Fibroblast of skin of right quadriceps (primary cell): Measurements from ENCODE around the gene FAM120B.

Source experiments
- DNase-seq: peaks from one replicate; pipeline ENCODE4 v3.0.0-alpha.2; 2013

The FAM120B gene

DNA sequence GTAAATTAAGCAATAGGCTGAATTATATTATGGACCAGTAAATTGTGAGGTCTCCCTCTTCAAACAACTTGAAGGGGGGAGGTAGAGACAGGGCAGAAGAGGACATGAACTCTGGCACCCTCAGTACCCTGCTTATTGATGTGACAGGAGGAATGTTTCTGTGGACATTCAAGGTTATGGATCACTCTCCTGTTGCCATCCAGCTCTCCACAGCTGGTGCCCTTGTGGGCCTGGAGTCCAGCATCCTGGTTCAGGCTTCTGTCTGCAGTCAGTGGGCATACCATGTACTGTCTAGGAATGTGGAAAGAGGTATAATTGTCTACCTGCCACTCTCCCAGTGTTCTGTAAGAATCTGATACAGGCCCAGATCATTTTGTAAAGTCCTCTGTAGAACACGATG lies 55.6 kb downstream of the FAM120B start:
- no peak for DNase-seq

DNA sequence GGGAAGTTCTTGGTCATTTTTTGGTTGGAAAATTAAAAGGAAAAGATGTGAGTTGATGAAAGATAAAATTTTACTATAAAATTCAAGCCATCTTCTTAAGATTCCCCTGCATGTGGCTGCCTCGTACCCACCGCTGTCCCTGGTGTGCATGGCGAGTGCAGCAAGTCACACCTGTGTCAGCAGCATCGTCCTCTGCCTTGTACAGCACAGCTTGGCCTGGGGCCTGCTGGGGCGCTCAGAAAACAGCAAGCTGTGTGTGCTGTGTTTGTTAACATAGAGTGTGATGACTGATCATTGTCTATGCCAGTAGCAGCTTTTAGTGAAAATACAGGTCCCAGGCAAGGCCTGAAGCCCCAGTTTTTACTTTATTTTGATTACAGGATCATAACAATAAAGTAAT lies 56.7 kb downstream of the FAM120B start:
- DNase-seq = no peak

DNA sequence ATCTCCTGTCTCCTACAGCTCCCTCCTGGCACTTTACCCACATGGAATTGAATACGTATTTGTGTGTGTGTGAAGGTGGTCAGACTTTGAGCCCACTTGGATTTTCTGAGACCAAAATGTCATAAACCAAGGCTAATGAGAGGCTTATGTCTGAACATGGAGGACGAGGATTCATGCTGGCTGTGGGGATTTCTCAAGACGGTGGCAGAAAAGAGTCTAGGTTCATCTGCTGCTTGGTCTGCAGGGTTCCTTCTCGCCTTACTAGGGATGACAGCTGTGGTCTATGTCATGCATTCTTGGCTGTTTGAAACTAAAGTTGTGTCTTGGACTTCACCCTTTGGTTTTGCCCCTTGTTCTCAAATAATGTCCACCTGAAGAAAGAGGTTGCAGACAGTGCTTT lies 58.6 kb downstream of the FAM120B start:
- DNase-seq = no peak

DNA sequence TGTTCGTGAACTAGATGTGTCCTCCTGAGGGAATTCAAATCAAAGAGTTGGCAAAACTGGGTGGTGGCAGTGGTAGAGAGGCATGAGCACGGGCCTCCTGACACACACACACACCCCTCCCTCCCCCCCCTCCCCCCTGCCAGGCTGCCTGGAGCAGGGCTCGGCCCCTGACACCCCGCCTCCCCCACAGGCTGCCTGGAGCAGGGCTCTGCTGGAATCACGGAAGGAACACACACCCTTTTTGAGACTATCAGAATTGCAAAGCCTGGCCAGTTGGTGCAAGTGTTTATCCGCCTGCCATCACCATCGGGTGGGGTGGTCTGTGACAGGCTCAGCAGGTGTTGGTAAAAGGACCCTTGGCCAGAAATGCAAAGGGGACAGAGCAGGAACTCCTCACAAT lies 59.0 kb downstream of the FAM120B start:
- DNase-seq = no peak

DNA sequence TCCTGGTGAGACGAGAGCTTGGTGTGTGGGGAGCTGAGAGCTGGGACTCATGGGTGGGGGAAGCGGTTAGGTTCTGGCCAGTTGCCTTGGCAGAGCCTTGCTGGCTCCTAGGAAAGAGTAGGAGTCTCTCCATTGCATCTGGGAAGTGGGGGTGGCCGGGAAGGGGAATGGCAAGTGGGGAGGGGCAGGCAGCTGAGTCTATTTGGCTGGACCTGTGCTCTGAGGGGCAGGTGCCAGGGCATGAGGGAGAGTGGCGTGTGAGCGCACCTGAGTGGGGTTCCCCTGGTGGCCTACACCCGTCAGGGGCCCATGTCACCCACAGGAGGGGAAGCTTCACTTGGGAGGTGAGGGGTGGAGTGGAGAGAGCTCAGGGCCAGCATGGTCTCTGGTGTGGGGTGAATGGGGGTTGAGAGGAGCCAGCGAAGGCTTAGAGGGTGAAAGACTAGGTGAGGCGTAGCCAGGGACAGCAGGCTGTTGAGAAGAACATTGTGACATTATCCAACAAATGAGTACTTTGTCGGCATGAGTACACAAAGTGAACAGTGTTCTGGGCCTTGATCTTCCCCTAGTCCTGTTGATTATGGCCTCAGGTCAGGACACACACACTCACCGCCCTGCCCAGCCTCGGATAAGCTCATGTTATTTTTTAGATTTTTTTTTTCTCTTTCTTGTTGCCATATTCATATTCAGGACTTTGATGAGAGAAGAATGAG lies 59.8 kb downstream of the FAM120B start:
- no peak for DNase-seq

DNA sequence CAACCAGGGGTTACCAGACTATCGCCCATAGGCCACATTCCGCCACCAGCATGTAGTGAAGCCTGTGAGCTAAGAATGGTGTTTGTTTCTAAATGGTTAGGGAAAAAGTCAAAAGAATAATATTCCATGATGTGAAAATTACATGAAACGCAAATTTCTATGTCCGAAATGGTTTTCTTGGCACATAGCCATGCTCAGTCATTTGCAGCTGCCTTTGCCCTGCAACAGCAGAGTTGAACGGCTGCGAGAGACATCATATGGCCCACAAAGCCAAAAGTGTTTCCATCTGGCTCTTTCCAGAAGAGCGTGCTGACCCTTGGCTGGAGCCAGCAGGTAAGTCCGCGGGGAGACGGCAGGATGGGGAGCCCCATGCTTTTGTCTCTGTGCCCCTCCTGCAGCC lies 60.7 kb downstream of the FAM120B start:
- no peak for DNase-seq

DNA sequence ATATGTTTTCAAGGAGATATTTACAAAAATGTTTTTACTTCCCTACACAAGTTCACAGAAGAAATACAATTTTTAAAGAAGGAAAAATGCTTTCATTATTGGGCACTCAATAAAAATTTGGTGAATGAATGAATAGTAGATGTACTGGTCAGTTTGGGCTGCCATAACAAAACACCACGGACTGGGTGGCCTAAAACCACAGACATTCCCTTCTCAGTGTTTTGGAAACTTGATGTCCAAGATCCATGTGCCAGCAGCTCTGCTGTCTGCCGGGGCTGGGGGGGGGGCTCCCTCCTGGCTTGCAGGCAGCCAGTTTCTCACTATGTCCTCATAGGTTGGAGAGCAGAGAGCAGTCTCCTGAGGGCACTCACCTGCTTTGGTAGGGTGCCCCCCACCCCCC lies 62.0 kb downstream of the FAM120B start:
- DNase-seq = no peak

DNA sequence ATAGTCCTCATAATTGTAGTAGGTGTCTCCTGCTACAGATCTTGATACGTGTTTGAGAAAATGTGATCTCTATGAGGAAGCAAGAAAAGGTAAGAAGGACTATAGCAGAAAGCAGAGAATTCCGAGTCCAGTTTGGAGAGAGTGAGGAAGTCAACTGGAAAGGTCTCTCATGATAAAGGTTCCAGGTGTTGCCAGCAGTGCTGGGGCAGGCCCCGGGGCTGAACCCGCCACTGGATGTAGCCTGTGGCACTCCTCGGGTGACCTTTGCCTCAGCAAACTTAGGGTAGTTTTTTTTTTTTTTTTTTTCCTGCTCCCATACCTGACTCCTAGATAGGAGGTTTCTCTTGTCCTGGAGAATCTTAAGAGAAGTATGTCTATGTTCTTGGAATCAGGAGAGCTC lies 62.8 kb downstream of the FAM120B start:
- no peak for DNase-seq

DNA sequence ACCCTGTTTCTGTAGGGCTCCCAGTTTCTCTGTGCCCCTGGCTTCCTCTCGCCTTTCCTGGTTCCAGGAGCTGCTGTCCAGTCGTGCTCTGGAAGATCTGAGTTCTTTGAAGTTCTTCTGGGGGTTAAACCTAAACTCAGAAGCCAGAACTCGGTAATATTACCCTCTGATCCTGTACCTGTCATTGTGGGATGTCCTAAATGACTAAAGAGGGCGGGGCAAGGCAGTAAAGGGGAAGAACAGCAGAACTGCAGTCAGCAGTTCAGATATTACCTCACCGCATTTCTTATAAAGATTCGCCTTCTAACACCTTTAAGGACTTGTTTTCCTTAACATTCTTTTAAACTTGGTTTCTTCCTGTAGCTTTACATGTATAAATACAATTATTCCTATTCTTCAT lies 63.9 kb downstream of the FAM120B start:
- no peak for DNase-seq

DNA sequence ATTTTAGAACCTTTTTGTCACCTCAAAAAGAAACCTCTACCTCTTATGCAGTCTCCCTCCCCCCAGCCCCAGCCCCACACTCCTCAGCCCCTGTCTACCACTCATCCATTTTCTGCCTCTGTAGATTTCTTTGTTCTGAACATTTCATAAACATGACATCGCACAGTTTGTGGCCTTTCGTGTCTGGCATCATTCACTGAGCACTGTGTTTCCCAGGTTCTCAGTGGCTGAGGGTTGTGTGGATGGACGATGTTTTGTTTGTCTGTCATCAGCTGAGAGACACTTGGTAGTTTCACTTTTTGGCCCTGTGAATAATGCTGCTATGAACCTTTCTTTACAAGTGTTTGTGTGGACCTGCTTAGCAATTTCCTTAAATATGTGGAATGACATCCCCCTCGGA lies 64.5 kb downstream of the FAM120B start:
- DNase-seq = no peak

DNA sequence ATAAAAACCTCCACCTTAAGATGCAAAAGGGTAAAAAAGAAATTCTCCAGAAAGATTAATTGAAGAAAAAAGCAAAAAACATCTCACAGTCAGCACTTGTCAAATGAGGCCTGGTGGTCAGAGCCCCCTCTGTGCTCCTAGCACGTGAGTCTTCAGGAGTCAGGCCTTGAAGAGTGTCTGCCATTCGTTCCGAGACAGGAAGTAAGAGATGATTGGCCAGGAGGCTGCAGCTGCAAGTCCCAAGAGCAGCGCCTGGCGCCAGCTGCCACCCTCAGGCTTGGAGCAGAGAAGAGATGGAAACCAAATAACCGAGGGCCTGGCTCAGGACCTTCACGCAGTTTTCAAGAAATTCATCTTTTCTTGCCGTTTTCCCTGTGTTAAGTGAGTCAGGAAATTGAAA lies 65.0 kb downstream of the FAM120B start:
- no peak for DNase-seq

DNA sequence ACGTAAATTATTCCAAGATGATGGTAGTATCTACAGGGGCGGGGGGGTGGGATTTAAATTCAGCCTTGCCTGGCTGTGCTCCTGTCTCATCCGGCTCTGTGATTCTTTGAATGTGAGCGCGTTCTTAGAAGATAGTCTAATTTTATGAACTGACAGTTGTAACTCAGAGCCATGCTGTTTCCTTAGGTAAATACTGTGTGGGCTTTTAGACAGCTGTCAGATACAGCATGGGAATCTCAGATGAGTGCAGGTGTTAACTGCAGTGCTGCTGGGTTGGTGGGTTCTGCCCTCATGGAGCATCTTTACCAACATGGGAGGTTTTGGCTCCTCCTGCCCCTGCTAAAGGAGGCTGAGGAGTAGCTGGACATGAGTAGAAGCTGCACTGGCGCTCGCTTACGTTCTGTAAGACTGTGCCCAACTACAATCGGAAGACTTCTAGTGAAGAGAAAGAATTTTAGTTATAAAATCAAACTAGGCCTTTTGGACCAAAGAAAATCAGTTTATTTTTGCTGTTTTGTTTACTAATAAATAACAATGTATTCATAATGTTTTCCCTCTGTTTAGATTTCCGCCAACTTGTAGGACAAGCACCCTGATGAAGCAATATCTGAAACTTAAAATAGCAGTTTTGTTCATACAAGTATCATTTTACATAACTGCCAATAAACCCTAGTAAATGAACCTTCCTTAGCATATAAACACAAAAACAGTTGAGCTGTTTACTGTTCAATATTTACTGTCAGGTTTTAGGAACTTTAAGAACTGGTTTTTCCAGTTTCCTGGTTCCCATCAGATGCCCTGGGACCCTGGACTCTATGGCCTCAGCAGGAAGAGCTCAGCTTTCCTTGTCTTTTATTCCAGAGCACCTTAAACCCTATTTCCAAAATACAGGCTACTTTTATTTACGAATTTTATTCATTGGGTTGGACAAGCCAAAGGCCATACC lies 66.1 kb downstream of the FAM120B start:
- DNase-seq = no peak

DNA sequence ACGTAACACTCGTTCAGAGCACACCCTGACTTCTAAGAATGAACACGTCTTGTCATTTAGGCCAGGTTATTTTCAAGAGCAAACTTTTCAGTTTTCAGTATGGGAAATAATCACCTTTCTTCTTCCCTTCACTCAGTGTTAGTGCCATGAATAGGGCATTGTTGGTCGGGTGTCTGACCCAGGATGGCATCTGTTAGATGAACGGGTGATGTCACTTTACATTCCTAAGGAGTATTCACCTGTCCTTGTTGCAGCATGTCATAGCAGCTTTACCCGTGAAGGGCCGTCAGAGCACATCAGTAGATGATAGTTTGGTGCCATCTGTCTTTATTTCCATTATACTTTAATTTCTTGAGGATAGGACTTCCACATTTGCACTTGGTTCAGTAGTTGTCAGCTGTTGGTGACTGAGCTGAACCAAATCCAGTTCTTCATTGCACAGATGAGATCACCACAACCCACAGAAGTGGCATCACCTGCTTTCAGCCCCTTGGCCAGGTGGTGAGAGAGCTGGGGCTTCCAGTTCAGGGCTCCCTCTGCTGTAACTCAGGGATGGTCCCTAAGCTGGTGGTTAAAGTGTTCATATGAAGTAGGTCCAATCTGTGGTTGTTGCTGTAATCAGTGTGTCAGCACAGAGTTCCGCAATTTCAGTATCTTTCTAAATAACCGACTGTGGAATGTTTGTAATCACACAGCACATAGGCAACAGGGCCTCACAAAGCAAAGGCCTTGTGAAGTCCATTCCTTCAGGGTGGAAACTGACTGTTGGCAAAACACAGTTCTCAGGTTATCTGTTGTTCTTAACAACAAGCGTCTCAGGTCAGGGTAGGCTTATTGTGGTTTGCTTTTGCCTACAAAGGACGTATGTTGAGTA lies 68.2 kb downstream of the FAM120B start:
- no peak for DNase-seq

DNA sequence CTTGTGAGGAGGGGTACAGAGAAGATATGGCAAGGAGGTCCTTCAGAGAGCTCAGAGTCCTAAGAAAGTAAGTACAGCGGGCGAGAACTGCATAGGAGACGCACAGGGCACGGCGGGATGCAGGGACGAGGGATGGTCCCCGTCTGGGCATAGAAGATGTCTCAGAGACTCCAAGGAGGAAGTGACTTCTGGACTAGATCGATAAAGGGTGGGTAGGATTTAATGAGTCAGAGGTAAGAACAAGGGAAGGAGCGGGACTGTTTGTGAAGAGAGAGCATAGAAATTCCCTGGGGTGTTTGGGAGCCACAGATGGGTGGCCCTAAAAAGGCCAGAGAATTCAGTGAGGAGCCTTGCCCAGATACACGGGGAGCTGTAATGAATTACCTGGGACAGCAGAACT lies 69.1 kb downstream of the FAM120B start:
- no peak for DNase-seq

DNA sequence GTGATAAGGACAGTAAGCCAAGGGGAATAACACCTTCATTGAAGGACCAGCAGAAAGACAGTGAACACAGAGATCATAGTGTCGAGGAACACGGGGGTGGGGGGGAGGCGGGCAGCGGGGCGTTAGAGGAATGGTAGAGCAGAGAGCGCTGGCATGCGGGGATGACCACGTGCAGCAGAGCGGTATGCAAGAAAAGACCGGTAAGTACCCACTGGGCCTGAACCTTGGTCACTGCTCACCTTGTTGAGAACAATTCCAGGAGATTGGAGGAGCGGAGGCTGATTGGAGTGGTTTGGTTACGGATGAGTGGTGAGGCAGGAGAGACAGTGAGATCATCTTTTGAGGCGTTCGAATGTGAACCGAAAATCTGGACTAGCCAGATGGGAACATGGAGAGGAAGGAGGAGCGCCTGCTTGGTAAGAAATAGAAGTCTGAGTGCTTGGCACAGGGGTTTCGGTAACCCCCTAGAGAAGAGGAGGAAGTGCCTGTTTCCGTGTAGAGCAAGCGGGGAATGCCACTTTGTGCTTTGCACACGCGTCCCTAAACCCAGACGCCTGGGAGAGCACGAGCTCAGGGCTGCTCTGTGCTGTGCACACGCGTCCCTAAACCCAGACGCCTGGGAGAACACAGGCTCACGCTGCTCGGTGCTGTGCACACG lies 70.0 kb downstream of the FAM120B start:
- DNase-seq = no peak

DNA sequence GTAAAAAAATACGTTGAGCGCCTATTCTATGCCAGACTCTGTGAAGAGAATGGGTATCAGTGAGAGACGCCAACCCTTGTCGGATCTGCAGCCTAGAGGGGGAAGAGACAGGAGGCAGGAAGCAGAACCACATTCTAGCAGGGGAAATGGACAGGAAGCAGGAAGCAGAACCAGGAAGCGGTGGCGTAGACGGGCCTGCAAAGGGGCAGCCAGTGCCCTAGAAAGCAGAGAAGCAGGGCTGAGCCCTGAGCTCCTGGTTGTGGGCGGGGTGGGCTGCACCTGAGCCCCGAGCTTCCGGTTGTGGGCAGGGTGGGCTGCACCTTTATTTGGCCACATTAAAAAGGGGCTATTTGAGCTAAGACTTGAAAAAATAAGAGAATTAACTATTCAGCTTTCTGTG lies 71.9 kb downstream of the FAM120B start:
- no peak for DNase-seq

DNA sequence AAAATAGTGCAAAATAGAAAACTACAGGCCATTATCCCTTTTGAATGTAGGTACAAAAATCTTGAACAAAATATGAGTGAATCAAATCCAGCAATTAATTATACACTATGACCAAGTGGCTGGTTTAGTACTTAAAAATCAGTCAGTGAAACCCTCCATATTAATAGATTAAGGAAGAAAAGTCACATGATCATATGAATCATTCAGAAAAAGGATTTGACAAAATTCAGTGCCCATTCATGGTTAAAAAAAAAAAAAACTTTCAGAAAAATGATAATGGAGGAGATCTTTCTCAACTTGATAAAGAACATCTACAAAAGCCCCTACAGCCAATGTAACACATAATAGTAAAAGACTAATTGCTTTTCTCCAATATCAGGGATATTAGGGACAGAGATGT lies 75.0 kb downstream of the FAM120B start:
- no peak for DNase-seq

DNA sequence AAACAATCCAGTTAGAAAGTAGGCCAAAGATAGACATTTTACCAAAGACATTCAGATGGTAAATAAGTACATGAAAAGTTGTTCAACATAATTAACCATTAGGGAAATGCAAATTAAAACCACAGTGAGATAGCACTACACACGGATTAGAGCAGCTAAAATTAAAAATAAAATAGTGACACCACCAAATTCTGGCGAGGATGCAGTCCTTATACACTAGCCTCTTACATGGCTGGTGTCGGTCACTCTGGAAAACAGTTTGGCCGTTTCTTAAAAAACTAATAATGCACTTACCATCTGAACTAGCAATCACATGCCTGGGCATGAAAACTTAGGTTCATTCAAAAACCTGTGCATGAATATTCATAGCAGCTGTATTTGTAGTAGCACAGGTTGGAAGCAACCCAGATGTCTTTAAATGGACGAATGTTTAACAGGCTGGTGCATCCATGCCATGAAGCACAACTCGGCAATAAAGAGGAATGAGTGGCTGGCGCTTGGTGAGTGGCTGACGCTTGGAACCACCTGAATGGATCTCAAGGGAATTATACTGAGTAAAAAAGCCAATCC lies 77.0 kb downstream of the FAM120B start:
- DNase-seq = no peak

DNA sequence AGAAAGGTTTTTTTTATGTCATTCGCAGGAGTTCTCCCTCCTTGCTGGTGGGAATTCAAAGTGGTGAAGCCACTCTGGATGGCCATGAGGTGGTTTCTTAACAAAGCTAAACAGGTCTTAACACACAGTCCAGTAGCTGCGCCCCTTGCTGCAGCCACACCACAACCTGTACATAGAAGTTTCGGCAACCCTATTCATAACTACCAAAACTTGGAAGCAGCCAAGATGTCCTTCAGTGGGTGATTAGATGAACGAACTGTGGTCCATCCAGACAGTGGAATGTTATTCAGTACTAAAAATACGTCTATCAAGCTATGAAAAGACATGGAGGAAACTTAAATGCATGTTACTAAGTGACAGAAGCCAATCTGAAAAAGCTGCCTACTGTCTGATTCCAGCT lies 78.9 kb downstream of the FAM120B start:
- no peak for DNase-seq

DNA sequence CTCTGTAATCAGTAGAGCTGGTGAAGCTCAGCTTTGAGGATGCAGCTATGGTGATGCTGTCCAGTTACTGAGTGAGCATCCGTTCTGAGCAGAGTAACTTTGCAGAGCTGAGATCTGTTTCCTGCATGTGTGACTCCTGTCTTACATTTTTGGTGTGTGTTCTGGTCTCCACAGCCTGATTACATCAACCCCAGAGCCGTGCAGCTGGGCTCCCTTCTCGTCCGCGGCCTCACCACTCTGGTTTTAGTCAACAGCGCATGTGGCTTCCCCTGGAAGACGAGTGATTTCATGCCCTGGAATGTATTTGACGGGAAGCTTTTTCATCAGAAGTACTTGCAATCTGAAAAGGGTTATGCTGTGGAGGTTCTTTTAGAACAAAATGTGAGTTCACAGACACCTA lies 81.6 kb downstream of the FAM120B start:
- DNase-seq = peak; percentile 91

DNA sequence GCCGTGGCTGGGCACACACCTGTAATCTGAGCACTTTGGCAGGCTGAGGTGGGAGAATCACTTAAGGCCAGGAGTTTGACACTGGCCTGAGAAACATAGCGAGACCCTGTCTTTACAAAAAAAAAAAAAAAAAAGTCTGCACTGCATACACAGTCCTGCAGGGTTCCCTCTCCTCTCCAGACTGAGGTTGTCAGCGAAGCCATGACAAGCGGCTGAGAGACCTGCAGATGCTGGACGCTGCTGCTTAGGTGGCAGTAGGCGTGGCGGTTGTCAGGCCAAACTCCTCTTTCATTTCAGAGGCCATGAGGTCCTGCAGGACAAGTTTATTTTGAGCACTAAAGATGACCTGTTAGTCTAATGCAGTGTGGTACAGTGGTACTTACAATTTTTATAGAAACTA lies 86.5 kb downstream of the FAM120B start:
- no peak for DNase-seq

DNA sequence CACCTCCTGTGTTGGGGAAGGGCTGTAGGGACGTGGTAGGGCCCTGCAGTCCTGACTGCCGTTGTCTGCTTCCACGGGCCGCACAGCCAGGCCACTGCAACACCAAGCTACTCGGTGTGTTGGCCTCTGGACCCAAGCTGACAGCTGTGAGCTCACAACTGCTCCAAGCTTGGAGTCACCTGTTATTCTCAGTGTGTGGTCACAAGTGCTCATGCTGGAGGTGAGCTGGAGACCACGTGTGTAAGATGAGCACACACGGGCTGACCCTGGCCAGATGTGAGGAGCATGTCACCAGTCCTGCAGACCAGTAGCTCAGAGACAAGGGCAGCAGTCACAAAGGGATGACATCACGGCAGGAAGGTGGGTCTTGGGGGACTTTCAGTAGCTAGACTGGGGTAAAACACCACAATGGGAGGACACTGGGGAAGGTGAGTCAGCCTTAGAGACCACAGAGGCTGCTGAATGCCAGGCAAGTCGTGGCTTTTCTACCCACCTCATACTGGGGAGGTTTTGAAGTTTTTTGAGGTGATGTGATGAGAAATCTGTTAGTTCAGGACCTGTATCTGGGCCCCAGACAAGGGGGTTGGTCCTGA lies 87.3 kb downstream of the FAM120B start:
- no peak for DNase-seq
